Right lung (tissue), 5 donors: Measurements from ENCODE around the gene KRTAP10-7. TPM values are rescaled to one million over a fixed set of nuclear protein-coding genes. Genes with fewer than 3 reads are reported as not detected.
"Not testable (repeated sequence)": the region's sequence is repeated elsewhere in the genome, so short reads cannot be mapped to it uniquely, and the experiment has no call there.

Experiments used
- DNase-seq, 2 donors: peaks; one replicate each; pipeline ENCODE4 v3.0.0-alpha.2; 2013
- polyA plus RNA-seq, 5 donors: library from polyadenylated mRNA; unstranded; fragments of 120-200 nt; gene quantifications; one replicate each; pipeline versions ENCODE4 v1.2.1 to v1.2.3, GENCODE V29; 2013; ENCODE audit warnings: inconsistent platforms in 1 of 5, low replicate concordance in 1 of 5; ENCODE audit not compliant: insufficient read length in 5 of 5, insufficient read depth in 1 of 5

KRTAP10-7 gene
- polyA plus RNA-seq, 5 donors, result not detected

GRCh38 chr21:44589586-44590305, 10.7 kb upstream of the KRTAP10-7 start:
- DNase-seq, result no peak

DNA sequence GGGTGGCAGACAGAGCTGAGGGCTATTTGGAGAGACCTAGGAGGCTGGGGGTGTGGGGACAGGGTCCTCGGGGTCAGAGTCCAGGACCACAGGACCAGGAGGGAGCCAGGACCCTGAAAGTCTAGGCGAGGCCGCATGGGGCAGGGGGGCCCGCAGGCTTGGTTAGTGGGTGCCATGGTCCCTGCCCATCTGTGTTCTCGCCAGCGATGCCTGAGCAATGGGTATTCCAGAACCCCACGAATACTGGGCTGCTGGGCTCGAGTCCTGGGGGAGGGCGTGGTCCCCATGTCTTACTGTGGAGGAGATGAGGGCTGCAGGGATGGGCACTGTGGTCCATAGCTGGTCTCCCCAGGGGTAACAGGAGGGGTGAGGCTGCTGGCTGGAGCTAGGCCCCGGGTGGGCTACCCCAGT, 10.1 kb upstream of the KRTAP10-7 start:
- no peak for DNase-seq

DNA sequence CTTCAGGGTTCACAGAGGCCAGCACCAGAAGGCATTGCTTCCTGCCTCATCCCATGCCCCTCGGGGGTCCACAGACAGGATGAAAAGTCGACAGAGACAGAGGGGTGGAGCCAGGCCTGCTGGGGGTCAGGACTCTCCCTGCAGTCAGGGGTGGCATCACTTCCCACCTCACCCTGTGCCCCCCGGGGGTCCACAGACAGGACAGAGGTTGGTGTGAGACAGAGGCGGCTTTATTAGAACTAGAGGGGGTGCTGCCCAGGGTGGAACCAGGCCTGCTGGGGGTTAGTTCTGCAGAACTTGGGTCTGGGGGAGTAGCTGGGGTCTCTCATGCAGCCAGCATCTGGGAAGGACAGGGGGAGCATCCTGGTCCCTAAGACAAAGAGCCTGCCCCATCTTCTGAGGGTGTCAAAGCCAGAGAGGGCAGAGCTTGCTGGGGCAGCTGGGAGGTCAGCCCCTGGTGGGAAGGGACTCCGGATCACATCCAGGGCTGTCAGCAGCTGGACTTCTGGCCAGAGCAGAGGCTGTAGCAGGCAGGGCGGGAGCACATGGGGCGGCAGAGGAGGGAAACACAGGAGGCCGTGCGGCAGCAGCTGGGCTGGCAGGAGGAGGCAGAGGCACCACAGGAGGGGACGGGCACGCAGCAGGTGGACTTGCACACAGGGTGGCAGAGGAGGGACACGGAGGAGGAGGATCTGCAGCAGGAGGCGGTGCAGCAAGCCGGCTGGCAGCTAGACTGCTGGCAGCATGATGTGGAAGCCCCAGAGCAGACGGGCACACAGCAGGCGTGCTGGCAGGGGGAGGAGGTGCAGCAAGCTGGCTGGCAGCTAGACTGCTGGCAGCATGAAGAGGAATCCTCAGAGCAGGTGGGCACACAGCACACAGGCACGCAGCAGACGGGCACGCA, 9.2 kb upstream of the KRTAP10-7 start:
- DNase-seq, result not testable (repeated sequence)

GRCh38 chr21:44591801-44592130, 8.6 kb upstream of the KRTAP10-7 start:
- not testable (repeated sequence) for DNase-seq

DNA sequence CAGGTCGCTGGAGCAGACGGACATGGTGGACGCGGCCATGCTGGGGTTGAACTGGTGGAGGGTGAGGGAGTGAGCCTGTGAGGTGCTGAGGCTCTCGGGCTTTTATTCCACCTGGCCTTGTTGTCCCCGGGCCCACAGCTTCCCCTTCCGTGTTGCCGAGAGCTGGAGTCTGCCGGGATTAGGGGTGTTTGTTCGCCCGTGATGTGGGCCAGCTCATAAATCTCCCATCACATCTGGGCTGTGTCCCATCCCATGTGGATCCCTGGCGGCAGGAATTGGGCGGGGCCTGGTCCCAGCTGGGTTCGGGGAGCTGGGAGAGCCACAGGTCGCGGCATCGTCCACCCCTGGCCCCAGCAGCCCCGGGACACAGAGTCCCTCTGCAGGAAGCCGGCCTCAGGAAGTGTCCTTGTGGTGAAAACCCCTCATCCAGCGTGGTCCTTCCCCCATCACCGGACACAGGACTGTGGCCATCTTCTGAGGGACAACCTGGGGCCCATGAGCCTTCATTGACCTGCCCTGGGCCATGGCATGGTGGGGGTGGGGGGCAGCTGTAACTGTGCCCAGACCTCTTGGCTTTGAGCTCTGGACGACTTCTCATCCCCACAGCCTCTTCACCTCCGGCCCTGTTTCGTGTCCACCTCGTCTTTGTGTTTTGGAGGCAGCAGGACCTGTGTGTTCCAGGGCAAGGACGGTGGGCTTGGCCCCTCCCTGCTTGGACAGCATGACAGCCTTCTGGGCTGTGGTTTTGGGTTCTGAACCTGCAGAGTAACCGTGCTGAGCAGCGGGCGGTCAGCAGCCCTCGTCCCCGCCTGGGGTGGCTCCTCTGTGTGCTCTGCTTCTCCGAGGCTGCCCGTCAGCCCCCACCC, 7.7 kb upstream of the KRTAP10-7 start, which contains the start of gene KRTAP10-6:
Gene KRTAP10-6, minus strand, starts transcription at position 60 of the 866 bp plus-strand sequence. Its CDS starts 21 bp downstream, at position 39.
- no peak for DNase-seq

DNA sequence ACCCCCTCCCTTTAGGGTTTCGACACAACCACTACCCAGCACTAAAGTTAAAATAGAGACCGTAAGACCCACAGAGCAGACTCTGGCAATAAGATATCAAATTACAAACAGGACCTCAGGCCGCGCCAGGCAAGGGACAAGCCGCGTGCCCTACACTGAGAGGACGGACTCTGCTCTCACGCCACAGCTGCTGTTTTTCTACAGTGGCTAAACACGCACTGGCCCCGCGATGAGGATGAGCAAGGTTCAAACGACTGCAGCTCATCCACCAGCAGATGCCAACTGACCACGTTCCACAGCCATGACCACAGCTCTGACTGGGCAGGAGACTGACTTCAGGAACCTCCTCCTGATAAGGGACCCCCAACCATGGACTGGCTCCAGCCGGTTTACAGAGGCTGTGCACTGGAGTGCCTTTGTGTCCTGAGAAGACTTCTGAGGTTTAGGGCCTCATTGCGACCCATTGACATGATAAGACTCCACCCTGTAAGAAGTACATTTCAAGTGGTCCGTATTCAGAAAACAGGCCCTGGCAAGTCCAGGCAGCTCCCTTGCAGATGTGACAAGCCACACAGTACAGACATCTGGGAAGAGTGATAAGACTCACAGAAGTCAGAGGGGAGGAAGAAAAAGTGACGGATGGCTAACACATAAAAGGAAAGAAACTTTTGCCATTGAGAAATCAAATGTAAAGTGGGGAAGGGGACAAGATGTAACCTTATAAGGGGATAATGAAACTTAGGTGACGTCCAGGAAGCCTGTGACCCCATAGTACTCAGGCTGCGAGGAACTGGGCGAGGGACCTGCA, 6.6 kb upstream of the KRTAP10-7 start:
- DNase-seq, result peak in 1 of 2 donors; percentile 23

DNA sequence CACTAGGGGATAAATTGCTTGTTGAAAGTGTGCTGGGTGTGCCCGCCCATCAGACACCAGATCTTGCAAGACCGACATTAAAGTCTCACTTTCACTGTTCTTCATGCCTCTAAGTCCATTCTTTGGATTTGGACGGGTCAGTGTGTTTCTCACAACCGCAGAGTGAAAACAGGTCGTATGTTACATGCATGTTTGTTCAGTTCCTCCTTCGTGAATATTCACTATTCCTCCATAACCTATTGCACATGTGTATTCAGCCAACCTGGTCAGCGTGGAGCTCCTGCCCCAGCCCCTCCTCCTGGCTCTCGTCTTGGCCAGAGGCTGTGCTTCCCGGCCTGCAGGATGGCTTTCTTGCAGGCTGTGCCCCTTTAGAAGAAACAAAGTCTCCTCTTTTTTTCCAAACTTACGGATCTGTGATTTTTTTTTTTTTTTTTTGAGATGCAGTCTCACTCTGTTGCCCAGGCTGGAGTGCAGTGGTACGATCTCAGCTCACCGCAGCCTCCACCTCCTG, 5.9 kb upstream of the KRTAP10-7 start:
- no peak for DNase-seq

- no peak for DNase-seq
Observed at GRCh38 chr21:44595524-44595923, 4.9 kb upstream of the KRTAP10-7 start.

DNA sequence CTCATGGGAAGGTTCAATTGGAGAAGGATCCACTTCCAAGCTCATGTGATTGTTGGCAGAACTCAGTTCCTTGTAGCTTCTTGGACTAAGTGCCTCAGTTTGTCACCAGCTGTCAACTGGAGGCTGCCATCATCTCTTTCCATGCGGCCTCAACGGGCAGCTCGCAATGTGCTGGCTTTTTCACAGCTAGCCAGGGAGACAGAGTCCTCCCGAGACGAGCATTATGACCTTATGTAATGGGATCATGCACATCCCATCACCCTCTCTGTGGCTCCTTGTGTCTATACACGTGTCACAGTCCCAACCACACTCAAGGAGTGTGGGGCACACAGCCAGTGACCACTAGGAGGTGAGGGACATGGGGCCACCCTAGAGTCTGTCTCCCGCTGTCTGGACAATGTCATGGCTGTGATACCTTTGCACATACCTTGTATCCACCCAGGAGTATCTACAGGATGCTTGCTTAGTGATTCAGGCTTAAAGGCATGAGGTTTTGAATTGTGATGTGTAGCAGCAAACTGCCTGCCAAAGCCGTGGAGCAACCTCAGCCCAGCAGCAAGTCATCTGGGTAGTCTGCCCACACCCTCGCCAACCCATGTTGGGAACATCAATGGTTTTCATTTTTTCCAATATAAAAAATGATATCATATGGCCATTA, 4.2 kb upstream of the KRTAP10-7 start:
- no peak for DNase-seq

GRCh38 chr21:44598061-44598460, 2.3 kb upstream of the KRTAP10-7 start:
- no peak for DNase-seq

DNA sequence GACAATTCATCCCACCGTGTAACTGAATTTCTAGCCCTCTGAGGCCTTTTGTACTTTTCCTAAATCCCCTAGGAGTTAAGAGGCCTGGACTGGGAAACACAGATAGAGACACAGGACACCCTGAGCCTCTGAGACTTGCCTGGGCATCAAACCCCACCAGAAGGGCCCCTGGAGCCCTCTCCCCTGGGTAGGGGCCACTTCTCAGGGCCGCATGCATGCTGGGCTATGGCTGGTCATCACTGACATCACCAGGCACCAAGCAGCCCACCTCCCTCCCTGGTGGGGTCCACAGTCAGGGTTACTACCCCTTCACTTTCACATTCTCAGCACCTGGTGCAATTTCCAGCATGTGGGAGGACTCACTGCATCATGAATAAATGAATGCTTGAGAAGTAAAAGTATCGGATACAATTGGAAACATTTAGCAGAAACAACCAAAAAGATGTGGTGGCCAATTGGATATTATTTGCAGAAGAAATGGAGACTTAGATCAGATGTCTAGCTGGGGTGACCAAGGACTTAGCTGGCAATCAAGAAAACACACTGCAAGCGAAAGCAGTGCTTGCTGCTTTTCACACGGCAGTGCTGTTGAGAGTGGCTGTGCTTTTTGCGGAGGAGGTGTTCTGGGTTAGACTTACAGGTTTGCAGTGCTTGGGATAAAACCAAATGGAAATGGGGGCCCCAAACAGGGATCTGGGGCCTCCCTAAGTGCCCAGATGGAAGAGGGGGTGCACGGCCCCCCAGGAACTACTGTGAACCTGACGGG, 950 bp upstream of the KRTAP10-7 start:
- no peak for DNase-seq

- not testable (repeated sequence) for DNase-seq
Observed at GRCh38 chr21:44601091-44601490, 694 bp downstream of the KRTAP10-7 start.

DNA sequence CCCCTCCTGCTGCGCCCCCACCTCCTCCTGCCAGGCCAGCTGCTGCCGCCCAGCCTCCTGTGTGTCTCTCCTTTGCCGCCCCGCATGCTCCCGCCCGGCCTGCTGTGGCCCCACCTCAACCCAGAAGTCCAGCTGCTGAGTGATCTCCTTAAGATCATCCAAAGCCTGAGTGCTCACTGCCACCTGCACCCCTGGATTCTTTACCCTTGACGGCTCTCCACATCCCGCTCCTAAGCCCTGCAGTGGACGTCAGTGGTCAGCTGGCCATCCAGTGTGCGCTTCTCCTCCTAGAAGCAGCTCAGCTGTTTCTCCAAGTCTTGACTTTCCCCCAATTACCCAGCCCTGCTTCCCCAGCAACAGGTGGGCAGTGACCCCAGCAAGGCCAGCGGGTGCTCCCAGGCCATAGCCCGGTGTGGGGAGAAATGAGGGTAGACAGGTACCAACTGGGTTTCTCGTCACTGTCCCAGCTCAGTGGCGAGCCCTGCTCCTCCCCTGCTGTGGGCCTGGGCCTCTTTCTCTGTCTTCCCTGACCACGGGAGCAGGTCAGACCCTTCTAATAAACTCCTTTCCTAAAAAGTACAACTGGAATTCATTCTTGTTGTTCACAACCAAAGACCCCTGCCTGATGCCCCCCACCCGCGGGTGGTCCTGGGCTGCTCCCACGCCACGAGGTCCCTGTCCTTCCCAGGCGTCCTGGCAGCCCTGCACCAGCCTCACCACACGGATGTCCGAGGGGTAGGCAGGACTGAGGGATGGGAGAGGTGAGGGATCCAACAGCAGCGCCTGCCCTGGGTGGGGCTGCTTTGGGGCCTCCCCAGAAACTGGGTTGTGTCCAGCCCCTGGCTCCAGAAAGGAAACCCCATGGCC, 1.4 kb downstream of the KRTAP10-7 start:
- DNase-seq, result no peak

- DNase-seq, result no peak
Observed at GRCh38 chr21:44602463-44602850, 2.1 kb downstream of the KRTAP10-7 start.

DNA sequence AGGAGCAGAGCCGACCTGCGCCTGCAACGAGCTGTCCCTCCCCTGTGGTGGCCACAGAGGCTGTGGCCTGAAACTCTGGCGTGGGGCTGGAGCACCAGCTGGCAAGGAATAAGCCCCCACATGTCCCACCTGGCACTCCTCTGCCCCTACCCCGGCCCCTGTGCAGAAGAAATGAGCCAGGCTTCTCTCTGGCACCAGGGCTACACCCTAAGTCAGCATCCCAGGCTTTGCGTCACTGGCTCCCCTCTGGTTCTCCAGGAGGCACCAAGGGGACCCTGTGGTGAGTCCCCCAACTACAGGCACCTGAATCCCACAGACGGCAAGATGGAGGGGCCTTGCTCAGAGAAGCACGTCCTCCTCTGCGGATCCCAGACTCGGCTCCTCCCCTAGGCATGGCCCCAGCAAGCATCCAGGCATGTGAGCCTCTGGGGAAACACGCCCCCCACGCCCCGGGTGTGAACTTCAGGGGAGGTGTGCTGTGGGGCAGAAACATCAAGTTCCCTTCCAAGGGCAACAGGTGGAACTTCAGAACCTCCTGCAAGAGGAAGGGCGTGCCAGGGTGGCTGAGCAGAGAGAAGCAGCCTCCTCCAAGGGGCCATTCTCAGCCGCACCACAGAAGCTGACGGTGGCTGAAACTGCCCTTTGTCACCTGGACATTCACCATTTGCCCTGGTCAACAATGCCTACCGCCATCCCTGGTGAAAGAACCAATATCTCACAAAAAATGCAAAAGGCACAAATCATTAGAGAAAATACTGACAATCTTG, 2.9 kb downstream of the KRTAP10-7 start:
- no peak for DNase-seq

DNA sequence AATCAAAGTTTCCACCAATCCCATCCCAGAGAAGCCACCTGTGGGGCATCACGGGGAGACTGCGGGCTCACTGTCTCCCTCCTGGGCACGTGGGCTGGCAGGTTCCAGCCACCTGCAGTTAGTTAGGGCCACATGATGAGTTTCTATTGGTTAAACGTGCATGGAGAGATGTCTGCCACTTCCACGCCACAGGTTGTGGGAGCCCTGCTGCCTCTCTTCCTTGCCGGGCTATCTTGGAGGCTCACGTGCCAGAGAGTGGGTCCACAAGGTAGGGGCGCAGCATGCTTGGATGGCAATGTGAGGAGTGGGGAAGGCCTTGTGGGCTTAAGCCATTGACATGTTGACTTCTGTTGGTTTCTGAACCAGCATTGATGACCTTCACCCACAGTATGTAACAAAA, 3.5 kb downstream of the KRTAP10-7 start:
- DNase-seq, result no peak

DNA sequence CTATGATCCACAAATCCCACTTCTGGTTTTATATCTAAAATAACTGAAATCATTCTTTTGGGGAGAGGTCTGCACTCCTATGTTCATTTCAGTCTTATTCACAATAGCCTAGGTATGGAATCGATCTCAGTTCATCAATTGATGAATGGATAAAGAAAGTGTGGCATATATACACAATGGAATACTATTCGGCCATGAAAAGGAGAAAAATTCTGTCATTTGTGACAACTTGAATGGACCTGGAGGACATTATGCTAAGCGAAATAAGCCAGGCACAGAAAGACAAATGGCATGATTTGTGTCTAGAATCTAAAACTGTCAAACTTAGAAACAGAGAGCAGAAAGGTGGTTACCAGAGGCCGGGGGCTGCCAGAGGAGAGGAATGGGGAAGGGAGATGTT, 6.1 kb downstream of the KRTAP10-7 start:
- DNase-seq, result no peak

DNA sequence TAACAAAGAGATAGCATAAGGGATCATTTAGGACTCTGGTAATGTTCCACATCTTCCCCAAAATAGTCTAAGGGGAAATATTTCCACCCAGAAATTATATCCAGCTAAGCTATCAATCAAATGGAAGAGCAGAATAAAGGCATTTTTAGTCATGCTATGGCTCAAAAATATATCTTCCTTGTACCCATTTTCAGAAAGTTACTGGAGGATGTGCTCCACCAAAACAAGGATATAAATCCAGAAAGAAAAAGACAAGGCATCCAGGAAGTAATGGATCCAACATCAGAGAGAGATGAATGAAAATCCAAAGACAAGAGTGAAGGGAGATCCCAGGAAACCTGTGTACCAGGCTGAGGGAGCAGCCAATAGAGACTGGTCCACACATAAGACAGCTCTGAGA, 8.8 kb downstream of the KRTAP10-7 start:
- no peak for DNase-seq
